Measurements from ENCODE around the gene PRICKLE3.
A peak's percentile ranks its signal among the peaks of the same experiment; 100 is the strongest.

Gene PRICKLE3

GRCh38 chrX:49204017-49204416, 17.8 kb upstream of the PRICKLE3 start:
- H3K4me3 ChIP-seq (ENCODE audit: low read length) = no peak overlapping the region
- no peaks in the 10 kb centered on the region for H3K27me3 ChIP-seq (ENCODE audit: control insufficient read depth, insufficient read depth, low read length)
- no peak overlapping the region for H3K9ac ChIP-seq (ENCODE audit: low read length)
- H3K36me3 ChIP-seq (ENCODE audit: control insufficient read depth, insufficient read depth, low read length) = no peaks in the 10 kb centered on the region
- H3K9me3 ChIP-seq (ENCODE audit: control insufficient read depth, low read length) = no peaks in the 10 kb centered on the region
- no peaks in the 10 kb centered on the region for H3K4me1 ChIP-seq (ENCODE audit: control insufficient read depth, insufficient read depth, low read length)

- no peaks in the 10 kb centered on the region for H3K4me1 ChIP-seq (ENCODE audit: control insufficient read depth, insufficient read depth, low read length)
- no peaks in the 10 kb centered on the region for H3K27me3 ChIP-seq (ENCODE audit: control insufficient read depth, insufficient read depth, low read length)
- no peak overlapping the region for H3K4me3 ChIP-seq (ENCODE audit: low read length)
- H3K9ac ChIP-seq (ENCODE audit: low read length) = no peak overlapping the region
- H3K36me3 ChIP-seq (ENCODE audit: control insufficient read depth, insufficient read depth, low read length) = no peaks in the 10 kb centered on the region
- no peaks in the 10 kb centered on the region for H3K9me3 ChIP-seq (ENCODE audit: control insufficient read depth, low read length)
Observed at GRCh38 chrX:49203536-49203935, 17.4 kb upstream of the PRICKLE3 start.

DNA sequence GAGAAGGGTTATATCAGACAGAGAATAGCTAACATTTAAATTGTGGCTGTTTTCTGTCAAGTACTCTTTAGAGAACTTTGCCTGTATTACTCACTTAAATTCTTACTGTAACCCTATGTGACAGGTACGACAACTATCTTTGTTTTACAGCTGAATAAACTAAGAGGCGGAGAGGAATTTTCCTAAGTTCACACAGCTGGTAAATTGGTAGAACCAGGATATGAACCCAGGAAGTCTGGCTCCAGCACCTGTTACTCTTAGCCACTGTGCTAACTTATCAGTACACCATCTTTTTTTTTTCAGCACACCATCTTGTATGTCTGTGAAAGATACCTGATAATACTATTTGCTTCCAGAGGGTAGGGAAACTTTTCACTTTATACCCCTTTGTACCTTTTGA, 15.8 kb upstream of the PRICKLE3 start:
- H3K27me3 ChIP-seq (ENCODE audit: control insufficient read depth, insufficient read depth, low read length) = no peaks in the 10 kb centered on the region
- no peaks in the 10 kb centered on the region for H3K4me1 ChIP-seq (ENCODE audit: control insufficient read depth, insufficient read depth, low read length)
- H3K4me3 ChIP-seq (ENCODE audit: low read length) = no peak overlapping the region
- no peaks in the 10 kb centered on the region for H3K9me3 ChIP-seq (ENCODE audit: control insufficient read depth, low read length)
- H3K36me3 ChIP-seq (ENCODE audit: control insufficient read depth, insufficient read depth, low read length) = no peaks in the 10 kb centered on the region
- no peak overlapping the region for H3K9ac ChIP-seq (ENCODE audit: low read length)

DNA sequence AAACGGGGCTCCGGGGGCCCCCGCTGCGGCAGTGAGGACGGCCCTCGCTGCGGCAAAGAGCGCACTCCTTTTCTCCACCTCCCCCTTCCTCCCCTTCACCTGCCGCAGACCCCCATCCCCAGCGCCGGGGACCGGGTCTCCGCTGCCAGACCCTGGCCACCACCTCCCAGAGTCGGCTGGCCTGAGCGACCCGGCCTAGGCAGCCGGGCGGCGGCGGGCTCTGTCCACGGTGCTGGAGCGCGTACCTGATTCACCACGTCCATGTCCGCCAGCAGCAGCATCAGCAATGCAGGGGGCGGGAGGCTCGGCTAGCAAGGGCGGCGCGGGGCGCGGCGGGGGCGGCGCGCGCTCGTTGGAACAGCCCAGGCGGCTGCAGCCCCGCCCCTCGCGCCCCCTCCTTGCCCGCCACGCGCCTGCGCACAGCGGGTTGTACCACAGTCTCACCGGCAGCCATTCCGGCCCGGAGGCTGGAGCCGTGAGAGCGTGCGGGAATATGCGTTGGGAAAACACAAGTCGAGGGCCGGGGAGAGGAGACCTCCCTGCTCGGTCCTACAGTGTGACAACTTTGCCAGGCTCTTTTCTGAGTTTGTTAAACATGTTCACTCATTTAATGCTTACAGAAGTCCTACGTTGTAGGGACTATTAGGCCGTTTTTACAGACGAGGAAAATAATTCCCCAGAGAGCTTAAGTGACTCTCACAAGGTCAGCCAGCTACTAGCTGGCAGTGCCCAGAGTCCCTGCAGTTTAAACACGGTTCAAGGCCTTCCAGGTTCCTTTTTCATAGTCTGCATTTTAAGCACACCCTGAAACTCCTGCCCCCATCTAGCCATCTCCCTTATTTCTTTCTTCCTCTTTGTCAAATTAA, 14.0 kb upstream of the PRICKLE3 start, which contains the start of gene SYP:
Gene SYP (minus strand): TSS at position 288 of the 866 bp plus-strand sequence. CDS start 7 bp downstream, at position 281.
- Histone ChIP-seq H3K36me3 (ENCODE audit: control insufficient read depth, insufficient read depth, low read length) (no peaks in the 10 kb centered on the region), H3K27me3 (ENCODE audit: control insufficient read depth, insufficient read depth, low read length) (no peaks in the 10 kb centered on the region), H3K9ac (ENCODE audit: low read length) (peak within 1 kb of the TSS; percentile 48), H3K9me3 (ENCODE audit: control insufficient read depth, low read length) (no peaks in the 10 kb centered on the region), H3K4me1 (ENCODE audit: control insufficient read depth, insufficient read depth, low read length) (no peaks in the 10 kb centered on the region), H3K4me3 (ENCODE audit: low read length) (no peak within 1 kb of the TSS)

GRCh38 chrX:49199315-49199595, 13.1 kb upstream of the PRICKLE3 start:
- H3K9ac ChIP-seq (ENCODE audit: low read length) = no peak overlapping the region

DNA sequence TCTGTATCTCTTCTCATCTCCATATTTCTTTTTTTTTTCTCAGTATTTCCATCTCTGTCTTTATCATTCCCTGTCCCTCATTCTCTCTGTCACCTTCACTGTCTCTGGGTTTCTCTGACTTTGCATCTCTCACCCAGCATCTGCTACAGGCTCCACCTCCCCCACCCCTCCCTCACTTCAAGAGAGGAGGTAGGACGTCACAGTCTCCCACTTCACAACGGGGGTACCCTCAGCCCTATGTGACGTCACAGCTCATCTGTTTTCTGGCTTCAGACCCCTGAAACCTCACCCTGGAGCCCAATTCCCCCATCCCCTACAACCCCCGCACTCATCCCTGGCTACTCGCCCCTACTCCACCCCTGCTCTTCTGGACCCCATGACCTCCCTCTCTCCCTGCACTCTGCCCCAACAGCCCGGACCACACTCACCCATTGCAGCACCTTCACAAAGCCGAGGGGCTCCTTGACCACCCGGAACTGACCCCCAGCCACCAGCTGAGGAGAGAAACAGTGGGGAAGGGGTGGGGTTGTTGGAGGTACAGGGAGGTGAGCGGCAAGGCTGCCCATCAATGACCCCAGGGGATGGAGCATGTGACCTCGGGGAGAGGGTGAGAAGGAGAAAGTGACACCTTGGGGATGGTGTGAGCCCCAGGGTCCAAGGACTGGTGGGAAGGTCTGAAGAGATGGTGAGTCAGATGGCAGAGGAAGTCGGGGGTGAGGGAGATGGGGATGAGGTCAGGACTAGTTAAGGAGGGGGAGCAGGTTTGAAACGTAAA, 12.6 kb upstream of the PRICKLE3 start:
- no peaks in the 10 kb centered on the region for H3K9me3 ChIP-seq (ENCODE audit: control insufficient read depth, low read length)
- no peaks in the 10 kb centered on the region for H3K36me3 ChIP-seq (ENCODE audit: control insufficient read depth, insufficient read depth, low read length)
- H3K27me3 ChIP-seq (ENCODE audit: control insufficient read depth, insufficient read depth, low read length) = no peaks in the 10 kb centered on the region
- H3K9ac ChIP-seq (ENCODE audit: low read length) = no peak overlapping the region
- no peaks in the 10 kb centered on the region for H3K4me1 ChIP-seq (ENCODE audit: control insufficient read depth, insufficient read depth, low read length)
- H3K4me3 ChIP-seq (ENCODE audit: low read length) = no peak overlapping the region

More at GRCh38 chrX:49199315-49199595, 13.1 kb upstream of the PRICKLE3 start:
- Histone ChIP-seq H3K27me3 (ENCODE audit: control insufficient read depth, insufficient read depth, low read length) (no peaks in the 10 kb centered on the region), H3K4me3 (ENCODE audit: low read length) (no peak overlapping the region), H3K36me3 (ENCODE audit: control insufficient read depth, insufficient read depth, low read length) (no peaks in the 10 kb centered on the region), H3K9me3 (ENCODE audit: control insufficient read depth, low read length) (no peaks in the 10 kb centered on the region), H3K4me1 (ENCODE audit: control insufficient read depth, insufficient read depth, low read length) (no peaks in the 10 kb centered on the region)

GRCh38 chrX:49197543-49198087, 11.4 kb upstream of the PRICKLE3 start:
- H3K27me3 ChIP-seq (ENCODE audit: control insufficient read depth, insufficient read depth, low read length) = no peaks in the 10 kb centered on the region
- no peaks in the 10 kb centered on the region for H3K4me1 ChIP-seq (ENCODE audit: control insufficient read depth, insufficient read depth, low read length)
- no peak overlapping the region for H3K4me3 ChIP-seq (ENCODE audit: low read length)
- no peak overlapping the region for H3K9ac ChIP-seq (ENCODE audit: low read length)
- no peaks in the 10 kb centered on the region for H3K36me3 ChIP-seq (ENCODE audit: control insufficient read depth, insufficient read depth, low read length)
- no peaks in the 10 kb centered on the region for H3K9me3 ChIP-seq (ENCODE audit: control insufficient read depth, low read length)

GRCh38 chrX:49193542-49193964, 7.4 kb upstream of the PRICKLE3 start:
- Histone ChIP-seq H3K9ac (ENCODE audit: low read length) (no peak overlapping the region), H3K27me3 (ENCODE audit: control insufficient read depth, insufficient read depth, low read length) (no peaks in the 10 kb centered on the region), H3K4me3 (ENCODE audit: low read length) (no peak overlapping the region), H3K9me3 (ENCODE audit: control insufficient read depth, low read length) (no peaks in the 10 kb centered on the region), H3K4me1 (ENCODE audit: control insufficient read depth, insufficient read depth, low read length) (peaks cover 5% of the 10 kb centered on the region), H3K36me3 (ENCODE audit: control insufficient read depth, insufficient read depth, low read length) (no peaks in the 10 kb centered on the region)

DNA sequence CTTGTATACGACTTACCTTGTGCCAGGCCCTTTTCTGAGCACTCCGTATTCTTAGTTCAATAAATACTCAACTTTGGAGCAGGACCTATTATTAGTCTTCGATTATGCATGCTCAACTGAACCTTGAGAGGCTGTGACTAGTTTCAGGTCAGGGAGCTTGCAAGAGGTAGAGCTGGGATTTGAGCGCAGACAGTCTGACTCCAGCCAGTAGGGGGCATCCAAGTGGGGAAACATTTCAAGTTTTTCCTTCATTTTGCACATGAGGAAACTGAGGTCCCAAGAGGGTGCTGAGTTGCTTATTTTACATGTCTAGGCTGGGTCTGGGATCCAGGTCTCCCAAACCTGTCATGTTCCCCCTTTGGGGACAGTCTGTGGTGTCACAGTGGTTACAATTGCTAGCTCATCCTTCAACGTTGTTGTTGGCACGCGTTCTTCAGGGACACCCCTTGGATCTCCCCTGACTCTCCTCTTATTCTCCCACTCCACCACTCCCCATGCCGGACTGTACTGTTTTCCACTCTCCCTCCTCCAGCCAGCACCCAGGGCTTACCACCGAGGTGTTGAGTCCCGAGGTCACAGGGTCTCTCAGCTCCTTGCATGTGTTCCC, 6.7 kb upstream of the PRICKLE3 start:
- peaks cover 5% of the 10 kb centered on the region for H3K4me1 ChIP-seq (ENCODE audit: control insufficient read depth, insufficient read depth, low read length)
- H3K27me3 ChIP-seq (ENCODE audit: control insufficient read depth, insufficient read depth, low read length) = no peaks in the 10 kb centered on the region
- H3K36me3 ChIP-seq (ENCODE audit: control insufficient read depth, insufficient read depth, low read length) = no peaks in the 10 kb centered on the region
- no peak overlapping the region for H3K9ac ChIP-seq (ENCODE audit: low read length)
- no peak overlapping the region for H3K4me3 ChIP-seq (ENCODE audit: low read length)
- H3K9me3 ChIP-seq (ENCODE audit: control insufficient read depth, low read length) = no peaks in the 10 kb centered on the region

- no peaks in the 10 kb centered on the region for H3K36me3 ChIP-seq (ENCODE audit: control insufficient read depth, insufficient read depth, low read length)
- peak overlapping the region; percentile 77 for H3K9ac ChIP-seq (ENCODE audit: low read length)
- peaks cover 7% of the 10 kb centered on the region for H3K4me1 ChIP-seq (ENCODE audit: control insufficient read depth, insufficient read depth, low read length)
Observed at GRCh38 chrX:49191574-49192011, 5.4 kb upstream of the PRICKLE3 start.

GRCh38 chrX:49190821-49191573, 4.8 kb upstream of the PRICKLE3 start:
- H3K4me3 ChIP-seq (ENCODE audit: low read length) = peak overlapping the region; percentile 41
- peak overlapping the region; percentile 77 for H3K9ac ChIP-seq (ENCODE audit: low read length)
- no peaks in the 10 kb centered on the region for H3K36me3 ChIP-seq (ENCODE audit: control insufficient read depth, insufficient read depth, low read length)
- H3K4me1 ChIP-seq (ENCODE audit: control insufficient read depth, insufficient read depth, low read length) = peaks cover 9% of the 10 kb centered on the region
- H3K9me3 ChIP-seq (ENCODE audit: control insufficient read depth, low read length) = no peaks in the 10 kb centered on the region
- no peaks in the 10 kb centered on the region for H3K27me3 ChIP-seq (ENCODE audit: control insufficient read depth, insufficient read depth, low read length)

More at GRCh38 chrX:49191574-49192011, 5.4 kb upstream of the PRICKLE3 start:
- Histone ChIP-seq H3K27me3 (ENCODE audit: control insufficient read depth, insufficient read depth, low read length) (no peaks in the 10 kb centered on the region), H3K9me3 (ENCODE audit: control insufficient read depth, low read length) (no peaks in the 10 kb centered on the region), H3K4me3 (ENCODE audit: low read length) (peak overlapping the region; percentile 41)
